HG02623 (cell line): Measurements from ENCODE around the gene KRT75.

Experiments
- ATAC-seq: cut with Tn5 transposase; IDR thresholded peaks from one replicate; pipeline ENCODE4 v1.9.1; 2021; ENCODE audit warnings: moderate library complexity; ENCODE audit not compliant: unreplicated experiment

KRT75 gene

GRCh38 chr12:52394836-52395405, 39.2 kb downstream of the KRT75 start:
- ATAC-seq: no peak

- ATAC-seq: no peak
Measured at GRCh38 chr12:52392465-52393007, 41.6 kb downstream of the KRT75 start.

GRCh38 chr12:52391618-52392002, 42.6 kb downstream of the KRT75 start:
- ATAC-seq: no peak

DNA sequence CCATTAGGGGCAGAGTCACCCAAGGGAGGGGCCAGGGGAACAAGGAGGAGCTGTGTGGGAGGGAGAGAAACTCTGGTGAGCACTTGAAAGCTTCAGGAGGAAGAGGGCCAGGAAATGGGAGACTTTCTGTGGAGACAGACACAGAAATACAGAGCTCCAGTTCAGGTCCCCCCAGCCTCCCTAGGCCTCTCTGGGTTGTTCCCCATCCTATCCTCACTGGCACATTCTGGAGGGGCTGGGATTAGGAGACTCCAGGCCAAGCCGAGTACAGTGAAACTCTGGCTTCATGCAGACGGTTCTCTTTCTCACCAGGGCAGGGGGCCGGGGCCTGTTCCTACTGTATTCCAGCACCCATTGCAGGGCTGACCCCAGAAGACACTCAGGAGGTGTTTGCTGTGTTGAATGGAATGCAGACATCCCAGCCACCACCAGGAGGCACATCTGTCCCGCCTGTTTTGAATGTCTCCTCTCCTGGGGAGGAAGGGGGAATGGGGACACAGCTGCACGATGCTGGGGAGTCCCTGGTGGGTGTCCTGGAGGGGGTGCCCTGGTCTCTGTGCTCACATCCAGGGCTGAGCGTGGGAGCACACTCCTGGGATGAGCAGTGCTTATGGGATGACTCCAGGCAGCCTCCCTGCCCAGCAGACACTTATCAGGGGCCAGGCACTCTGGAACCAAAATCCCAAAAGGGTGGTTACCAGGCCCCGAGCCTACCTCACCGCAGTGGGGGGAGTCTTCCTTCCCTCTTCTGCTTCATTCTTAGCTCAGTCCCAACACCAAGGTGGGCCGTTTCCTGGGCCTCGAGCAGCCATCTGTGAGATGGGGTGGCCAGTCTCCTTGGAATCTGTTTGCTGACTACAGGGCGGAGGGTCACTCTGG, 43.2 kb downstream of the KRT75 start:
- no peak for ATAC-seq

DNA sequence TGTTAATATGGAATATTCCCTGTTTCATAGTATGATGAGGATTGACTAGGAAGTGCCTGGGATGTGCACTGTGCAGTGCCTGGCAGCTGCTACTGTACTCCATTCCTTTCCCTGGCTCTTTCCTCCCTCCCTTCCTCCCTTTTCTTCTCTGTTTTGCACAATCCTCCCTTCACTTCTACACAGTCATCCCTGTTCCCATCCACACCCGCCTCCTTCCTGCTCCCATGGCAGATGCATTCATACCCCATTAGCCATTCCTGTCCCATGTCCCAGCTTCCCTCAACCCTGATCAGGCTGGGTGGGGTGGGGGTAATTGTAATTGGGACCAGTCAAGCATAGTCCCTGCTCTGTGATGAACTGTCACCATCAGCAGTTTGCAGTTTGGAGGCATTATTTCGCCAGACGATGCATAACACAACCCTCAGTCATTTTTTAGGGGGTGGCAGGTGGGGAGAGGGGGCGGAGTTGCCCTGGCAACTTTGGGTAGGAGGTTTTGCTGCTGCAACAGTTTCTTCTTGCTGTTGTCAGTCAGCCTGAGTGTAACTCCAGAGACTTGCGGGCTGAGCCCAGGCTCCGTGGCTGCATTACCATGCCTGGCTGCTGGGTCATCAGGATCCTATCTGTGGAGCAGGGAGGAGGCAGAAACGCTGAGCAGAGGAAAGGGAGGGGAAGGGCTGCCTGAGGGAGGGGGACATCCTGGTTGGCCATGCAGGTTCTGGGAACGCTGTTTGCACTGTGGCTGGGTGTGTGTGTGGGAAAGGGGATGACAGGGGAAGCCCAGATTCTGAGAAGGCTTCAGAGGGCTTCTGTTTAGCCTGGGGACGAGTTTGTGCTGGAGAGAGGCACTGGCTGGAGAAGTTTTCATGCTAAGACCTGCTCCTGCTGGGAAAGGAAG, 44.6 kb downstream of the KRT75 start:
- ATAC-seq: no peak

DNA sequence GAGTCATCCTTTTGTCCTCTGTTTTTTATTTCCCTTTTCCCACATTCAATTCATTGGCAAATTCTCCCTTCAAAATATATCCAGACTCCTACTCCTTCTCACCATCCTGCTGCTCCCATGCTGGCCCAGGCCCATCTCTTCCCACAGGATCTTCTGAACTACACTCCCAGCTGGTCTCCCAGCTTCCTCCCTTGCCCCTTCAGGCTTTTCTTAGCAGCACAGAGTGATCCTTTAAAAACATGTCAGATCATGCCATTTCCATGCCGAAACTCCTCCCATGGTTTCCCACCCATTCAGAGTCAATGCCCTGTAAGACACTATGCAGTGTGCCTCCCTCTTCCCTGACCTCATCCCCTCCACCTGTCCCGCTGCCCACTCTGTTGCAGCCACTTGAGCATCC, 46.3 kb downstream of the KRT75 start:
- no peak for ATAC-seq

GRCh38 chr12:52385226-52385702, 48.9 kb downstream of the KRT75 start, which contains the start of gene KRT84:
Gene KRT84 (minus strand): TSS chr12:52385652. CDS start chr12:52385585, 67 bp downstream.
- no peak for ATAC-seq

DNA sequence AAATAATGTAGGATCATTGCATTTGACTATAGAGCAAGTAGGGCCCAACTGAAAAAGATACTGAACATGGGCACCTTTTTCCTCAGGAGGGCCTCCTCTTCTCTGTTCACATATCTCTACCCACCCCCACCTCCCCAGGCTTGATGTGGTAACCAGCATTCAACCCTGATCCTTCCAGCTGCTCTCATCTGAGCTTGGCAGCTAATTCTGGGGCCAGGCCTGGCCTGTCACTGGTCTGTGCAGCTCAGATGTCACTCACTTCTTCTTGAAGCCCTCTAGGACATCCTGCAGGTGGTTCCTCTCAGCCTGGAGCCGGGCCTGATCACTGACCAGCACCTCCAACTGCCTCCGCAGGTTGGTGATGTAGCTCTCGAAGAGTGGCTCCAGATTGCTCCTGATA, 50.8 kb downstream of the KRT75 start:
- ATAC-seq: no peak

DNA sequence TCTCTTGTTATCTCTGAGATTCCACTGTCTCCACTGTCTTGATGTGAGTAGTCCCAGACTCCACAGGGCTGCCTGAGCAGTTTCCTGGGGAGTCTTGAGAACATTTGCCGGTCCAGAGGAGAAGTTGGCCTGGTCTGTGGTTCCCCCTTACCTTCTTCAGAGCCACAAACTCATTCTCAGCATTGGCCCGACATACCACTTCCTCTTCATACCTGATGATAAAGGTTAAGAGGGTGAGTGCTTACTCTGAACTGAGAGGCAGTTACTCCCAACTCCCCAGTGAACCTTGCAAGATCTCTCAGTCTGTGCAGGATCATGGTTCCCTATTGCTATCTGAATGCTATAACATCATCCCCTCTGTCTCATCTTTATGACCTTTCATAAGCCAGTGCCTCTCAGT, 51.3 kb downstream of the KRT75 start:
- ATAC-seq: no peak

DNA sequence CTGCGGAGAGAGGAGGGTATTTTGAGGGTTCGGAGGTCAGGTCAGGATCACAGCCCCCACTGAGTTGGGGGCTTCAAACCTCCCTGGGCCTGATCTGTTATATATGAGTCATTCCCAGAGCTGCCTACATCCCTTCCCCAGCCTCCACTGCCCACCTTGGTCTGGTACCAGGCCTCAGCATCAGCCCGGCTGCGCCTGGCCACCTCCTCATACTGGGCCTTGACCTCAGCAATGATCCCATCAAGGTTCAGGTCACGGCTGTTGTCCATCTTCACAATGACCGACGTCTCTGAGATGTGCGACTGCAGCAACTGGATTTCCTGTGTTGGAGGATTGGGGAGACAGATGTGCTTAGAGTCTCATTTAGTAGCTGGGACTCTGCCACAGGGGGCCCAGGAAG, 53.0 kb downstream of the KRT75 start:
- no peak for ATAC-seq

GRCh38 chr12:52380271-52380694, 53.9 kb downstream of the KRT75 start:
- no peak for ATAC-seq

GRCh38 chr12:52379536-52379935, 54.6 kb downstream of the KRT75 start:
- ATAC-seq: no peak

DNA sequence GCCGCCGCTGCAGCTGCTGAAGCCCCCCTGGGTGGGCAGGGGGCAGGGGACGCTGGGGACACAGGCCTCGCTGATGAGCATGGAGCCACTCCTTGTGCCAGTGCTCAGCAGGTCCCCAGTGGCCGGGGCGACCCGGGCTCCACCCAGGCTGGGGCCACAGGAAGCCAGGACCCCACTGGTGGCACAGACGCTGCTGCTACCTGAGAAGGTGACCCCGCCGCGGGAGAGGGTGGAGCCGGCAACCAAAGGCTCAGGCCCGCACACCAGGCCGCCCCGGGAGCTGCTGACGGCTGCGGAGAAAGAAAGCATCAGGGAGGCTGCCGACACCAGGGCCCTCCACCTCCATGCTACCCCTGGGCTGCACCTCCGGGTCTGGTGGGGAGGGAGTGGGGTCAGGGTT, 56.1 kb downstream of the KRT75 start:
- ATAC-seq: no peak

GRCh38 chr12:52377266-52377665, 56.9 kb downstream of the KRT75 start:
- no peak for ATAC-seq
